IMR-90 (cell line): ENCODE measurements around the gene GGNBP2. TPM values are rescaled to one million over a fixed set of nuclear protein-coding genes. Genes with fewer than 3 reads are reported as not detected.
A peak's percentile ranks its signal among the peaks of the same experiment; 100 is the strongest.

Experiments used
- ATAC-seq: fragments of 200-7000 bp; cut with Tn5 transposase; 2 replicates; pipeline ENCODE4 v1.9.1; 2020; ENCODE audit warnings: low read depth, mild to moderate bottlenecking, moderate library complexity
- BruUV-seq: library from RNA; stranded (reverse); fragments of 400-500 nt; replicated peaks from 2 replicates; lab custom pipeline; 2021; lab: Mats Ljungman, UMichigan
- CTCF ChIA-PET: fragments of 300-600 bp; formaldehyde crosslinking; extraction: SDS; loops from one replicate; lab custom pipeline; 2021; ENCODE audit warnings: antibody characterized with exemption; lab: Yijun Ruan, JAX
- POLR2A ChIA-PET: fragments of 300-600 bp; sonication (Branson Sonifier 250); formaldehyde crosslinking; loops from one replicate; lab custom pipeline; 2022; ENCODE audit warnings: antibody characterized with exemption; ENCODE audit not compliant: unreplicated experiment; lab: Charles Lee
- DNase-seq: peaks from one replicate; pipeline ENCODE4 v3.0.0; 2013
- H2AFZ ChIP-seq: replicated peaks from 2 replicates; pipeline ENCODE3; 2013; ENCODE audit warnings: low read length, mild to moderate bottlenecking; ENCODE audit not compliant: poor library complexity
- H2AK5ac ChIP-seq: 2 replicates; pipeline ENCODE4 v1.6.1; 2013; ENCODE audit warnings: low read depth, low read length, inconsistent platforms
- H2AK9ac ChIP-seq: replicated peaks from 2 replicates; pipeline ENCODE3; 2013; ENCODE audit warnings: mild to moderate bottlenecking, low read depth, low read length, moderate library complexity; ENCODE audit not compliant: poor library complexity
- H2BK120ac ChIP-seq: 2 replicates; pipeline ENCODE4 v1.6.1; 2013; ENCODE audit warnings: low read depth, low read length, inconsistent platforms
- H2BK15ac ChIP-seq: 3 replicates; pipeline ENCODE4 v1.6.1; 2013; ENCODE audit warnings: low read depth, low read length, inconsistent platforms
- H2BK20ac ChIP-seq: 2 replicates; pipeline ENCODE4 v1.6.1; 2013; ENCODE audit warnings: low read depth, mild to moderate bottlenecking, inconsistent platforms, low read length, moderate library complexity
- H2BK5ac ChIP-seq: 2 replicates; pipeline ENCODE4 v1.6.1; 2013; ENCODE audit warnings: mild to moderate bottlenecking, low read depth, low read length, inconsistent platforms; ENCODE audit not compliant: poor library complexity, severe bottlenecking
- H3K14ac ChIP-seq: replicated peaks from 2 replicates; pipeline ENCODE4 v1.6.1; 2013; ENCODE audit warnings: low read depth, low read length, inconsistent platforms
- H3K18ac ChIP-seq: 2 replicates; pipeline ENCODE4 v1.6.1; 2013; ENCODE audit warnings: low read depth, low read length, control low read depth
- H3K23ac ChIP-seq: 2 replicates; pipeline ENCODE4 v1.6.1; 2013; ENCODE audit warnings: low read depth, low read length, inconsistent platforms
- H3K27ac ChIP-seq: 2 replicates; pipeline ENCODE4 v1.5.1; 2013; ENCODE audit warnings: mild to moderate bottlenecking, control low read depth, low read length; ENCODE audit not compliant: insufficient read depth
- H3K27me3 ChIP-seq: 2 replicates; pipeline ENCODE4 v1.6.1; 2013; ENCODE audit warnings: low read length; ENCODE audit not compliant: control insufficient read depth, insufficient read depth
- H3K36me3 ChIP-seq: 2 replicates; pipeline ENCODE4 v1.6.1; 2013; ENCODE audit warnings: low read length, mixed read lengths; ENCODE audit not compliant: control insufficient read depth, insufficient read depth
- H3K4ac ChIP-seq: 2 replicates; pipeline ENCODE4 v1.6.1; 2013; ENCODE audit warnings: low read depth, low read length, inconsistent platforms
- H3K4me1 ChIP-seq: 2 replicates; pipeline ENCODE4 v1.6.1; 2013; ENCODE audit warnings: low read length, mixed read lengths; ENCODE audit not compliant: control insufficient read depth, insufficient read depth
- H3K4me2 ChIP-seq: 2 replicates; pipeline ENCODE4 v1.6.1; 2013; ENCODE audit warnings: low read depth, mild to moderate bottlenecking, control low read depth, low read length, moderate library complexity
- H3K4me3 ChIP-seq: 2 replicates; pipeline ENCODE4 v1.5.1; 2013; ENCODE audit warnings: low read depth, mild to moderate bottlenecking, control low read depth, low read length, moderate library complexity; ENCODE audit not compliant: insufficient read depth
- H3K56ac ChIP-seq: 2 replicates; pipeline ENCODE4 v1.6.1; 2013; ENCODE audit warnings: low read length, inconsistent platforms; ENCODE audit not compliant: insufficient read depth; ENCODE audit errors: extremely low read depth
- H3K79me1 ChIP-seq, 2 experiments: 2 replicates each; pipeline ENCODE4 v1.6.1; 2013; ENCODE audit warnings: low read length in 2 of 2, inconsistent platforms in 1 of 2, low read depth in 1 of 2
- H3K9ac ChIP-seq: 2 replicates; pipeline ENCODE4 v1.6.1; 2013; ENCODE audit warnings: low read depth, low read length, control low read depth
- H3K9me1 ChIP-seq: 2 replicates; pipeline ENCODE4 v1.6.1; 2013; ENCODE audit warnings: low read length, inconsistent platforms; ENCODE audit not compliant: insufficient read depth
- H3K9me3 ChIP-seq: 2 replicates; pipeline ENCODE4 v1.6.1; 2013; ENCODE audit warnings: low read length; ENCODE audit not compliant: control insufficient read depth, insufficient read depth
- H4K20me1 ChIP-seq: 2 replicates; pipeline ENCODE4 v1.6.1; 2013; ENCODE audit warnings: low read length, inconsistent platforms; ENCODE audit not compliant: insufficient read depth
- H4K5ac ChIP-seq: 2 replicates; pipeline ENCODE4 v1.6.1; 2013; ENCODE audit warnings: mild to moderate bottlenecking, low read depth, low read length, control low read depth
- H4K8ac ChIP-seq, 2 experiments: 2 replicates each; pipeline ENCODE4 v1.6.1; 2013; ENCODE audit warnings: low read depth in 2 of 2, low read length in 2 of 2, control low read depth in 1 of 2, inconsistent platforms in 1 of 2
- H4K91ac ChIP-seq: 2 replicates; pipeline ENCODE4 v1.6.1; 2013; ENCODE audit warnings: low read depth, low read length, inconsistent platforms; ENCODE audit not compliant: insufficient read depth
- BHLHE40 ChIP-seq: fragments of 150-350 bp; IDR thresholded peaks from 2 replicates; pipeline ENCODE4 v1.6.1; 2016; ENCODE audit warnings: mild to moderate bottlenecking, low read depth, low read length
- FOS ChIP-seq: fragments of 150-350 bp; IDR thresholded peaks from 2 replicates; pipeline ENCODE4 v1.6.1; 2016; ENCODE audit warnings: low read depth, low read length
- MAFK ChIP-seq: IDR thresholded peaks from 2 replicates; pipeline ENCODE4 v1.6.1; 2012; ENCODE audit warnings: low read depth, low read length, improper control_type of control experiment
- NFE2L2 ChIP-seq: fragments of 150-350 bp; IDR thresholded peaks from 2 replicates; pipeline ENCODE4 v1.6.1; 2016; ENCODE audit warnings: low read depth, mild to moderate bottlenecking, low read length
- RCOR1 ChIP-seq: IDR thresholded peaks from 2 replicates; pipeline ENCODE4 v1.6.1; 2012; ENCODE audit warnings: mild to moderate bottlenecking, low read length, improper control_type of control experiment; ENCODE audit not compliant: insufficient replicate concordance
- dilution Hi-C: fragments of 300-500 bp; cut with HindIII; formaldehyde crosslinking; loops from one replicate; pipeline ENCODE4 v1.14.3; 2018; ENCODE audit warnings: low sequenced_read_pairs; ENCODE audit not compliant: unreplicated experiment
- in situ Hi-C: fragments of 300-500 bp; cut with MboI; formaldehyde crosslinking; loops from 3 replicates; pipeline ENCODE4 v1.14.3; 2019; ENCODE audit warnings: low sequenced_read_pairs, inconsistent platforms, mixed read lengths
- intact Hi-C: fragments of 100-400 bp; cut with micrococcal nuclease; formaldehyde crosslinking; loops from 2 replicates; pipeline ENCODE4 v1.10.0; 2022
- polyA plus RNA-seq, 3 experiments: library from polyadenylated mRNA; depleted of rRNA; stranded (reverse); fragments of >200 nt; gene quantifications; 2 replicates each; pipeline ENCODE4 v1.2.3, GENCODE V29; 2012; ENCODE audit warnings: low replicate concordance in 1 of 3
- total RNA-seq: library from RNA; depleted of rRNA; stranded (reverse); fragments of >200 nt; gene quantifications from 2 replicates; pipeline ENCODE4 v1.2.3, GENCODE V29; 2012
- TF ChIP-seq, protein P1 (sequence below): fragments of 150-350 bp; IDR thresholded peaks from 2 replicates; pipeline ENCODE4 v1.6.1; 2016; ENCODE audit warnings: low read depth, mild to moderate bottlenecking, low read length, moderate library complexity, borderline replicate concordance

Gene GGNBP2
- total and polyA plus RNA-seq, 2 of the 4 experiments (the other 2 are of a cell fraction), result 40.7 to 56.2 TPM

DNA sequence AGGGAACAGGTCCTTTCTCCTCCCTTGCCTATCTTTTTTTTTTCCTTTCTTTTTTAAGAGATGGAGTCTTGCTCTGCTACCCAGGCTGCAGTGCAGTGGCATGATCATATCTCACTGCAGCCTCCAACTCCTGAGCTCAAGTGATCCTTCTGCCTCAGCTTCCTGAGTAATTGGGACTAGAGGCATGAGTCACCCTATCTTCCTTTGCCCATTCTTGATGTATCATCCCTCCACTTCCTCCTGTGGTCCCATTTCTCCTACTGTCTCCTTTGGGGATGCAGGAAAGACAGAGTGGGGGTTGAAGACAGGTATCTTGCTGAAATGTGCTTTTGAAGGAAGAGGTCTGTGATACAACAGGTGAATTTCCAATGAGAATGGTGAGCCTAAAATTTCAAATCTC, 15.6 kb upstream of the GGNBP2 start:
- Histone ChIP-seq H4K91ac (no peak overlapping the region), H2AK5ac (no peak overlapping the region), H3K56ac (no peak overlapping the region), H3K4me2 (no peak overlapping the region), H4K20me1 (peaks cover 6% of the 10 kb centered on the region), H4K5ac (no peak overlapping the region), H3K36me3 (peaks cover 40% of the 10 kb centered on the region), H4K8ac (no peak overlapping the region), H3K9me1 (peaks cover 21% of the 10 kb centered on the region; the same call in 1 of the 2 replicates), H3K14ac (peak overlapping the region; percentile 30; the same call in 1 of the 2 replicates), H2BK120ac (no peak overlapping the region), H2BK5ac (peak overlapping the region; percentile 15), H3K4me1 (peaks cover 4% of the 10 kb centered on the region), H2AK9ac (no peak overlapping the region), H3K4me3 (no peak overlapping the region), H3K23ac (0 out of 2 replicates have a peak overlapping the region, but pooled peaks have one; percentile 43), H3K27me3 (no peaks in the 10 kb centered on the region), H2AFZ (peak overlapping the region; percentile 34), H3K9ac (no peak overlapping the region), H3K9me3 (no peaks in the 10 kb centered on the region), H3K18ac (no peak overlapping the region), H2BK20ac (no peak overlapping the region), H3K4ac (peak overlapping the region; percentile 16; the same call in 1 of the 2 replicates), H2BK15ac (no peak overlapping the region), H3K79me1 (peaks cover 24 to 49% of the 10 kb centered on the region in 2 experiments), H3K27ac (no peak overlapping the region)
- ChIA-PET CTCF (interaction anchor here (1.3 kb wide), 1 partner anchor 9 kb away, joined by 3 read pairs; no protein-coding TSS in a partner anchor), POLR2A (no interaction called here)
- DNase-seq (peak; percentile 75), ATAC-seq (peak; percentile 59)
- BruUV-seq, result no TSS peak
- TF ChIP-seq BHLHE40, result peak; percentile 17; the same call in 1 of the 2 replicates
- TF ChIP-seq NFE2L2, result no peak
- TF ChIP-seq MAFK, result no peak
- peak; percentile 75 for TF ChIP-seq FOS
- TF ChIP-seq, protein P1, sequence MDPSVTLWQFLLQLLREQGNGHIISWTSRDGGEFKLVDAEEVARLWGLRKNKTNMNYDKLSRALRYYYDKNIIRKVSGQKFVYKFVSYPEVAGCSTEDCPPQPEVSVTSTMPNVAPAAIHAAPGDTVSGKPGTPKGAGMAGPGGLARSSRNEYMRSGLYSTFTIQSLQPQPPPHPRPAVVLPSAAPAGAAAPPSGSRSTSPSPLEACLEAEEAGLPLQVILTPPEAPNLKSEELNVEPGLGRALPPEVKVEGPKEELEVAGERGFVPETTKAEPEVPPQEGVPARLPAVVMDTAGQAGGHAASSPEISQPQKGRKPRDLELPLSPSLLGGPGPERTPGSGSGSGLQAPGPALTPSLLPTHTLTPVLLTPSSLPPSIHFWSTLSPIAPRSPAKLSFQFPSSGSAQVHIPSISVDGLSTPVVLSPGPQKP, result no peak
- peak; percentile 32 for TF ChIP-seq RCOR1
- dilution Hi-C loops (no loop called here), in situ Hi-C loops (no loop called here), intact Hi-C loops (no loop called here)
